Nephron (organoid): ENCODE data around the gene CAMK2D.

Source experiments
- H3K27ac Mint-ChIP-seq, 3 experiments: 2 replicates each; pipeline ENCODE4 v1.8.0; 2020; ENCODE audit warnings: mixed read lengths in 3 of 3, mild to moderate bottlenecking in 2 of 3, moderate library complexity in 1 of 3
- H3K27me3 Mint-ChIP-seq: 2 replicates; pipeline ENCODE4 v1.8.0; 2021; ENCODE audit warnings: low read depth, mild to moderate bottlenecking, moderate library complexity, mixed read lengths
- H3K36me3 Mint-ChIP-seq: 2 replicates; pipeline ENCODE4 v1.8.0; 2020; ENCODE audit warnings: low read depth, mixed read lengths
- H3K4me1 Mint-ChIP-seq: 2 replicates; pipeline ENCODE4 v1.8.0; 2020; ENCODE audit warnings: mixed read lengths
- H3K4me3 Mint-ChIP-seq, 3 experiments: 2 replicates each; pipeline ENCODE4 v1.8.0; 2020; ENCODE audit warnings: mild to moderate bottlenecking in 3 of 3, mixed read lengths in 3 of 3, moderate library complexity in 2 of 3
- H3K9me3 Mint-ChIP-seq: 2 replicates; pipeline ENCODE4 v1.8.0; 2020; ENCODE audit warnings: mixed read lengths
- TF ChIP-seq, protein P1 (sequence below), 3 experiments: fragments of 200-600 bp; sonication (generic); IDR thresholded peaks; one replicate each; pipeline ENCODE4 v1.5.0; 2021; ENCODE audit warnings: antibody characterized with exemption in 3 of 3; ENCODE audit not compliant: unreplicated experiment in 3 of 3

The CAMK2D gene

DNA sequence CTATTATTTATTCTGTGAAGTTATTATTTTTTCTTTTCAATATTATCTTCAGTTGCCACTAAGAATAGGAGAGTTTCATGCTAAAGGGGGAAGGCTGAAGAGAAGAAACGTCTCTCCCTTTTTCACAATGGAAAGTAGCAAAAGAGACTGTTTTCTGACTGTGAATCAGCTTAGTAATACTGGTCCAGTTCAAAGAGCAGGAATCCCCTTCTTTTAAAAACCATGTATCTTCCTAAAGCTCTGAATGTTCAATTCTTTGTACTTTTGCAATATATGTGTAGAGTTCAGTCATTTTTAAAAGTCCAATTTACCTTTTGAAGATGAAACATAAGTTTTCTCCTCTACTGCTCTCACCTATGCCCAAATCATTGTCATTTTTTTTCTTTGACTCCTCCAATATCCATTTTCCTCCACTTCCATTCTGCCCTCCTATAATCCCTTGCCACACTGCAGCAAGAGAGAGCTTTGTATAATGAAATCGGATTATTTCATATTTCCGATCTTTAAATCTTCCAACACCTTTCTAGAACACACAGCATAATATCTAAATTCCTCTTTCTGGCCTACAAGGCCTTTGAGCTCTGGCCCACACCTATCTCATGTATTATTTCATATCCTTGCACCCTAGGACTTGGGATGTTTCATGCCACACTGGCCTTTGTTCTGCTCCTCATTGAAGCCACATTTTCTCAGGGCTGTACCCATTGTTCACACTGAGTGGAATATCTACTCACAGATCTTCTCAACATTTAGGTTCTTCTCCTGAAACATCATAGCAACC is 195.3 kb downstream of the CAMK2D start:
- peaks cover 3% of the 10 kb centered on the region for H3K36me3 Mint-ChIP-seq
- H3K4me1 Mint-ChIP-seq, result no peaks in the 10 kb centered on the region
- H3K27me3 Mint-ChIP-seq, result no peaks in the 10 kb centered on the region
- peak overlapping the region in 1 of 3 experiments; percentile 7 for H3K27ac Mint-ChIP-seq
- H3K4me3 Mint-ChIP-seq, result no peak overlapping the region
- TF ChIP-seq, protein P1, sequence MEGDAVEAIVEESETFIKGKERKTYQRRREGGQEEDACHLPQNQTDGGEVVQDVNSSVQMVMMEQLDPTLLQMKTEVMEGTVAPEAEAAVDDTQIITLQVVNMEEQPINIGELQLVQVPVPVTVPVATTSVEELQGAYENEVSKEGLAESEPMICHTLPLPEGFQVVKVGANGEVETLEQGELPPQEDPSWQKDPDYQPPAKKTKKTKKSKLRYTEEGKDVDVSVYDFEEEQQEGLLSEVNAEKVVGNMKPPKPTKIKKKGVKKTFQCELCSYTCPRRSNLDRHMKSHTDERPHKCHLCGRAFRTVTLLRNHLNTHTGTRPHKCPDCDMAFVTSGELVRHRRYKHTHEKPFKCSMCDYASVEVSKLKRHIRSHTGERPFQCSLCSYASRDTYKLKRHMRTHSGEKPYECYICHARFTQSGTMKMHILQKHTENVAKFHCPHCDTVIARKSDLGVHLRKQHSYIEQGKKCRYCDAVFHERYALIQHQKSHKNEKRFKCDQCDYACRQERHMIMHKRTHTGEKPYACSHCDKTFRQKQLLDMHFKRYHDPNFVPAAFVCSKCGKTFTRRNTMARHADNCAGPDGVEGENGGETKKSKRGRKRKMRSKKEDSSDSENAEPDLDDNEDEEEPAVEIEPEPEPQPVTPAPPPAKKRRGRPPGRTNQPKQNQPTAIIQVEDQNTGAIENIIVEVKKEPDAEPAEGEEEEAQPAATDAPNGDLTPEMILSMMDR (IDR thresholded peaks at IDR 0.05; ENCODE audit: unreplicated experiment in 3 of 3), result no peak
- peaks cover 5% of the 10 kb centered on the region for H3K9me3 Mint-ChIP-seq

DNA sequence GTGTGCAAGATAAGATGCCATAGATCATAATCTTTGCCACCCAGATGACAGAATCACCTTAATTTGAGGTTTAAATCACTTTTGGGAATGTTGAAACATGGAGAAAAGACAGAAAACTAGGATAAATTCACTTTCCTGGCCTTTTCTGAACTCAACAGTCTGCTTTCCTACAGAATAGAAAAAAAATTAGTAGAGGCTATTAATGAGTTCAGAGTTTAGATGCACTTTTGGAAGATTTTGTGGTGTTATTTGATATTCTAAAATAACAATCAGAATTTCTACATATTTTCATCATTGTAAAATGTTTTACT is 195.9 kb downstream of the CAMK2D start:
- Mint-ChIP-seq H3K27ac (no peak overlapping the region), H3K9me3 (peaks cover 5% of the 10 kb centered on the region), H3K4me1 (no peaks in the 10 kb centered on the region), H3K27me3 (no peaks in the 10 kb centered on the region), H3K36me3 (peaks cover 3% of the 10 kb centered on the region), H3K4me3 (no peak overlapping the region)
- TF ChIP-seq, protein P1 (IDR thresholded peaks at IDR 0.05; ENCODE audit: unreplicated experiment in 3 of 3), result no peak

DNA sequence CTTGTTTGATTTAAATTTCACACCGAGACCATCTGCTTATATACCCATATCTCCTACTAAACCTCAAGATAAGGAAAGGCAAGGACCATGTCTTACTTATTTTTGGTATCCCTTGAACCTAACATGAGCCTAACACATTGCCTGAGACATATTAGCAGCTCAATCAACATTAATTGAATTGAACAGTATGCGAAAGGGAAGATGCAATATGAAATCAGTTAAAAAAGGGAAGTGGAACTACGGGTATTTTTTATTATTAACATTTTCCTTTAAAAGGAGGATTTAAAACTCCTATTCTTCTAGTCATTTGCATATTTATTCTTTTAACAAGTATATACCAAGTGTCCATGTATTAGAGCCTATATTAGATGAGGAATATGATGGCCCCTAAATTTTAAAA is 197.0 kb downstream of the CAMK2D start:
- no peak overlapping the region for H3K4me3 Mint-ChIP-seq
- H3K9me3 Mint-ChIP-seq, result no peaks in the 10 kb centered on the region
- H3K27ac Mint-ChIP-seq, result no peak overlapping the region
- no peaks in the 10 kb centered on the region for H3K4me1 Mint-ChIP-seq
- no peaks in the 10 kb centered on the region for H3K27me3 Mint-ChIP-seq
- TF ChIP-seq, protein P1 (IDR thresholded peaks at IDR 0.05; ENCODE audit: unreplicated experiment in 3 of 3), result no peak
- H3K36me3 Mint-ChIP-seq, result peaks cover 3% of the 10 kb centered on the region

DNA sequence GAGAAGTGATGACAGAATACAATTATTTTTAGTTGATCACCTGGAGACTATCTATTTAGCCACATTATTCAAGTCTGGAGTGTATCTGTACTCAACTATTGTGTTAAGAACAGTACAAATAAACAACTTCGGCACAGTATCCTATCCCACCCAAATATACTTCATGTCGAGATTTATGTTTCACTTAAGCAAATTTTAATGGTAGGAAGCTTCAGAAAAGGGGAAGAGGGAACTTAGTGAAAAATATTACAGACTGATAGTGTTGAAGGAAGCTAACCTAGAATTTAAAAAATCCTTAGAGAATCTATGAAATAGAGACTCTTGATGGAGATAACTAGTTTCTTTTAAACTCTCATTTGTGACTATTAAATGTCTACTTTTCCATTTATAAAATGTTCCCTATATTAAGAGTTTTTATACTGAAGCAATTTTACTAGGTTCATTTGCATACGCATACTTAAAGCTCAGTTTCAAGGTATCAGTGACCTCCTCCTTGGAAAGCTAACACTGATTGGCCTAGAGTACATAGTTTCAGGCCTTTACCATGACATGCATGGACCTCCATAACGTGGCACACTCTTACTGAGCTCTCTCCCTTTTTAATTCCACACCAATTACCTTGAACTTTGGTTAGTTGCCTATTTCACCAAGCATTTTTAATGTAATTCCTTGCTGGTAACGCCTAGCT is 197.7 kb downstream of the CAMK2D start:
- Mint-ChIP-seq H3K4me1 (no peaks in the 10 kb centered on the region), H3K4me3 (no peak overlapping the region), H3K9me3 (no peaks in the 10 kb centered on the region), H3K36me3 (peaks cover 3% of the 10 kb centered on the region), H3K27me3 (no peaks in the 10 kb centered on the region), H3K27ac (no peak overlapping the region)
- TF ChIP-seq, protein P1 (IDR thresholded peaks at IDR 0.05; ENCODE audit: unreplicated experiment in 3 of 3), result no peak

DNA sequence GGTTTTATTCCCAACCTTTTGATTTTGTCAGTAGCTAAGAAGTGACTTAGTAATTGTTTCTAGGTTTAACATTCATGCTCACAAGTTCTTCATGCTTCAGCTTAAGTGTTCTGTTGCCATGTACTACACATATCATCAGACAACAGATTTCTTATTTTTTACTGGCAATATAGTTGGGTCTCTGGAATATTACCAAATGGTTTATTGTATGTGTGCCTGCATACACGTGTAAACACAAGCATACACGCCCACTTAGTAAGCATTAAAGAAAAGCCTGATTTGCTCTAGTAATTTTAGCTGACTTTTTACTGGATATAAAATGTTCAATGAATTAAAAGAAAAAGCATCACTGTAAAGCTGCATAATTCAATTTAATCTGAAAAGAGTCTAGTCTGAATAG is 199.8 kb downstream of the CAMK2D start:
- TF ChIP-seq, protein P1 (IDR thresholded peaks at IDR 0.05; ENCODE audit: unreplicated experiment in 3 of 3), result no peak
- Mint-ChIP-seq H3K36me3 (peaks cover 3% of the 10 kb centered on the region), H3K4me1 (no peaks in the 10 kb centered on the region), H3K4me3 (no peak overlapping the region), H3K27me3 (no peaks in the 10 kb centered on the region), H3K27ac (no peak overlapping the region), H3K9me3 (no peaks in the 10 kb centered on the region)

DNA sequence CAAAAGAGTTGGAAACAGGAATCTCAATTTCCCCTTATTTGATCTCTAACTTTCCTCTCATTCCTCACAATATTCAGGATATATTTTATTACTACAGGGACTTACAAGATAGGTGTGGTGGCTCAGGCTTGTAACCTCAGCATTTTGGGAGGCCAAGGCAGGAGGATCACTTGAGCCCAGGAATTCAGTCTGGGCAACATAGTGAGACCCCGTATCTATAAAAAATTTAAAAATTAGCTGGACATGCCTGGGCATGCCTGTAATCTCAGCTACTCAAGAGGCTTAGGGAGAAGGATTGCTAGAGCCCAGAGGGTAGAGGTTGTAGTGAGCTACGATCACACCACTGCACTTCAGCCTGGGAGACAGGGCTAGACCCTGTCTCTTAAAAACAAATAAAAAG is 200.4 kb downstream of the CAMK2D start:
- TF ChIP-seq, protein P1 (IDR thresholded peaks at IDR 0.05; ENCODE audit: unreplicated experiment in 3 of 3), result no peak
- Mint-ChIP-seq H3K27ac (peak overlapping the region in 2 of 3 experiments; percentile 4), H3K9me3 (no peaks in the 10 kb centered on the region), H3K27me3 (no peaks in the 10 kb centered on the region), H3K36me3 (peaks cover 3% of the 10 kb centered on the region), H3K4me3 (no peak overlapping the region), H3K4me1 (no peaks in the 10 kb centered on the region)
